HL-60 (cell line): ENCODE results near the gene GPC3.

Experiments used
- DNase-seq, 2 experiments: peaks; one replicate each; pipeline ENCODE4 v3.0.0-alpha.2; 2010 to 2020; ENCODE audit warnings: low read depth in 1 of 2, low spot score in 1 of 2
- H3K27ac ChIP-seq: fragments of 250-450 bp; sonication (Bioruptor Pico); replicated peaks from 2 replicates; pipeline ENCODE4 v1.5.1; 2020; ENCODE audit warnings: mild to moderate bottlenecking, moderate library complexity
- H3K27me3 ChIP-seq: fragments of 250-450 bp; sonication (Bioruptor Pico); 2 replicates; pipeline ENCODE4 v1.5.1; 2021; ENCODE audit warnings: mild to moderate bottlenecking, moderate library complexity; ENCODE audit not compliant: insufficient read depth, poor library complexity, severe bottlenecking
- H3K4me3 ChIP-seq: replicated peaks from 2 replicates; pipeline ENCODE4 v1.5.1; 2011; ENCODE audit warnings: mild to moderate bottlenecking, control low read depth, low read length; ENCODE audit not compliant: insufficient read depth
- CTCF ChIP-seq: IDR thresholded peaks from one replicate; pipeline ENCODE4 v1.5.1; 2011; ENCODE audit warnings: low read length, control low read depth, inconsistent platforms; ENCODE audit not compliant: insufficient read depth
- GABPA ChIP-seq: IDR thresholded peaks from 2 replicates; pipeline ENCODE4 v1.6.1; 2012; ENCODE audit warnings: low read depth
- POLR2AphosphoS5 ChIP-seq: IDR thresholded peaks from 2 replicates; pipeline ENCODE4 v1.6.1; 2012; ENCODE audit warnings: low read depth
- REST ChIP-seq: IDR thresholded peaks from 2 replicates; pipeline ENCODE4 v1.6.1; 2012; ENCODE audit warnings: low read depth; ENCODE audit not compliant: insufficient replicate concordance
- SPI1 ChIP-seq: IDR thresholded peaks from 2 replicates; pipeline ENCODE4 v1.6.1; 2012; ENCODE audit warnings: low read depth, mild to moderate bottlenecking, borderline replicate concordance

The GPC3 gene

GRCh38 chrX:133980406-133980805, 5.0 kb downstream of the GPC3 start:
- DNase-seq = no peak
- Histone ChIP-seq H3K27ac (no peak overlapping the region), H3K27me3 (no peaks in the 10 kb centered on the region), H3K4me3 (no peak overlapping the region)
- TF ChIP-seq GABPA = no peak
- no peak for TF ChIP-seq POLR2AphosphoS5
- no peak for TF ChIP-seq CTCF
- no peak for TF ChIP-seq SPI1
- no peak for TF ChIP-seq REST

GRCh38 chrX:133979641-133980230, 5.7 kb downstream of the GPC3 start:
- Histone ChIP-seq H3K27ac (no peak overlapping the region), H3K27me3 (no peaks in the 10 kb centered on the region), H3K4me3 (no peak overlapping the region)
- TF ChIP-seq REST (no peak), CTCF (no peak), POLR2AphosphoS5 (no peak), SPI1 (no peak), GABPA (no peak)
- no peak for DNase-seq

GRCh38 chrX:133973704-133974103, 11.7 kb downstream of the GPC3 start:
- Histone ChIP-seq H3K4me3 (no peak overlapping the region), H3K27me3 (no peaks in the 10 kb centered on the region), H3K27ac (no peak overlapping the region)
- TF ChIP-seq POLR2AphosphoS5 = no peak
- no peak for TF ChIP-seq CTCF
- TF ChIP-seq REST = no peak
- TF ChIP-seq SPI1 = no peak
- no peak for TF ChIP-seq GABPA
- DNase-seq = no peak
